HepG2 (cell line): ENCODE results near the gene MT1F. TPM values are rescaled to one million over a fixed set of nuclear protein-coding genes. Genes with fewer than 3 reads are reported as not detected.

Source experiments
- BORCS8-MEF2B ChIP-seq: sonication (generic); formaldehyde crosslinking; IDR thresholded peaks from 2 replicates; pipeline ENCODE4 v1.8.0; 2022; ENCODE audit warnings: mild to moderate bottlenecking, missing genetic modification reagents
- CCAR2 ChIP-seq: fragments of 200-400 bp; formaldehyde crosslinking; optimal IDR thresholded peaks from 2 replicates; pipeline ENCODE3; 2018; ENCODE audit warnings: low read depth, mild to moderate bottlenecking, low read length, moderate library complexity
- FOSL2 ChIP-seq: sonication (generic); formaldehyde crosslinking; IDR thresholded peaks from 2 replicates; pipeline ENCODE4 v1.4.0; 2020; ENCODE audit warnings: missing genetic modification reagents
- KLF16 ChIP-seq, 2 experiments: sonication (generic) in 1 of 2; formaldehyde crosslinking in 1 of 2; IDR thresholded peaks; 2 replicates each; pipeline versions ENCODE4 v1.6.1 to v1.8.0; 2016 to 2023; ENCODE audit warnings: missing genetic modification reagents in 2 of 2, missing compliant biosample characterization in 1 of 2
- ZNF337 ChIP-seq: sonication (generic); formaldehyde crosslinking; IDR thresholded peaks from 2 replicates; pipeline ENCODE4 v1.5.1; 2020; ENCODE audit warnings: missing genetic modification reagents, low read depth, mild to moderate bottlenecking, borderline replicate concordance
- ZNF547 ChIP-seq: sonication (generic); formaldehyde crosslinking; IDR thresholded peaks from 2 replicates; pipeline ENCODE4 v1.5.1; 2020; ENCODE audit warnings: mild to moderate bottlenecking, missing genetic modification reagents
- ZNF557 ChIP-seq: sonication (generic); formaldehyde crosslinking; IDR thresholded peaks from 2 replicates; pipeline ENCODE4 v1.4.0; 2020; ENCODE audit warnings: missing genetic modification reagents
- ZNF563 ChIP-seq: sonication (generic); formaldehyde crosslinking; IDR thresholded peaks from 2 replicates; pipeline ENCODE4 v1.8.0; 2022; ENCODE audit warnings: mild to moderate bottlenecking, moderate library complexity, missing genetic modification reagents
- ZNF572 ChIP-seq: sonication (generic); formaldehyde crosslinking; IDR thresholded peaks from 2 replicates; pipeline ENCODE4 v1.5.1; 2020; ENCODE audit warnings: mild to moderate bottlenecking, missing genetic modification reagents
- ZNF598 ChIP-seq: sonication (generic); formaldehyde crosslinking; IDR thresholded peaks from 2 replicates; pipeline ENCODE4 v1.5.1; 2020; ENCODE audit warnings: mild to moderate bottlenecking, missing genetic modification reagents, borderline replicate concordance
- ZNF672 ChIP-seq: sonication (generic); formaldehyde crosslinking; IDR thresholded peaks from 2 replicates; pipeline ENCODE4 v1.8.1; 2022; ENCODE audit warnings: missing genetic modification reagents
- ZNF790 ChIP-seq: sonication (generic); formaldehyde crosslinking; IDR thresholded peaks from 2 replicates; pipeline ENCODE4 v1.8.0; 2022; ENCODE audit warnings: missing genetic modification reagents, mild to moderate bottlenecking, borderline replicate concordance
- ZSCAN29 ChIP-seq: sonication (generic); formaldehyde crosslinking; conservative IDR thresholded peaks from 2 replicates; pipeline ENCODE4 v1.4.0; 2020; ENCODE audit warnings: mild to moderate bottlenecking, missing genetic modification reagents
- polyA plus RNA-seq, 8 experiments: library from polyadenylated mRNA; depleted of rRNA in 3 of 8; stranded (reverse) in 7 of 8; unstranded in 1 of 8; fragments of >200 nt; fragmentation: Illumina TruSeq in 4 of 8; extraction: Trizol in 4 of 8; gene quantifications; 2 replicates each; pipeline versions ENCODE4 v1.2.1 to v1.2.3, GENCODE V29; 2011 to 2016; ENCODE audit warnings: low read depth in 4 of 8, missing spikeins in 1 of 8, mixed read lengths in 1 of 8; ENCODE audit not compliant: insufficient read depth in 1 of 8
- total RNA-seq, 5 experiments: library from RNA; depleted of rRNA; stranded (reverse); fragments of >200 nt; fragmentation: Illumina TruSeq; extraction: Trizol; gene quantifications; 2 replicates each; pipeline ENCODE4 v1.2.3, GENCODE V29; 2016; ENCODE audit warnings: low read depth in 1 of 5
- TF ChIP-seq, protein P1 (sequence below): sonication (generic); formaldehyde crosslinking; IDR thresholded peaks from 2 replicates; pipeline ENCODE4 v1.4.0; 2020; ENCODE audit warnings: mild to moderate bottlenecking, missing genetic modification reagents
- TF ChIP-seq, protein P2 (sequence below), 2 experiments: sonication (generic) in 1 of 2; formaldehyde crosslinking in 1 of 2; IDR thresholded peaks; 2 replicates each; pipeline versions ENCODE4 v1.4.0 to v1.6.1; 2018 to 2020; ENCODE audit warnings: missing genetic modification reagents in 2 of 2, borderline replicate concordance in 1 of 2, low read depth in 1 of 2, mild to moderate bottlenecking in 1 of 2, missing biosample characterization in 1 of 2
- TF ChIP-seq, protein P3 (sequence below): sonication (generic); formaldehyde crosslinking; IDR thresholded peaks from 2 replicates; pipeline ENCODE4 v1.4.0; 2020; ENCODE audit warnings: missing genetic modification reagents, low read depth, mild to moderate bottlenecking, borderline replicate concordance
- TF ChIP-seq, protein P4 (sequence below): sonication (generic); formaldehyde crosslinking; IDR thresholded peaks from 2 replicates; pipeline ENCODE4 v1.4.0; 2020; ENCODE audit warnings: mild to moderate bottlenecking, missing genetic modification reagents
- TF ChIP-seq, protein P5 (sequence below): IDR thresholded peaks from 2 replicates; pipeline ENCODE4 v1.6.1; 2016; ENCODE audit warnings: mild to moderate bottlenecking

MT1F gene
- total and polyA plus RNA-seq, 2 of the 13 experiments (the other 11 are each of a cell fraction or from before 2014, with no cell fraction given) = 1.9 to 169 TPM

DNA sequence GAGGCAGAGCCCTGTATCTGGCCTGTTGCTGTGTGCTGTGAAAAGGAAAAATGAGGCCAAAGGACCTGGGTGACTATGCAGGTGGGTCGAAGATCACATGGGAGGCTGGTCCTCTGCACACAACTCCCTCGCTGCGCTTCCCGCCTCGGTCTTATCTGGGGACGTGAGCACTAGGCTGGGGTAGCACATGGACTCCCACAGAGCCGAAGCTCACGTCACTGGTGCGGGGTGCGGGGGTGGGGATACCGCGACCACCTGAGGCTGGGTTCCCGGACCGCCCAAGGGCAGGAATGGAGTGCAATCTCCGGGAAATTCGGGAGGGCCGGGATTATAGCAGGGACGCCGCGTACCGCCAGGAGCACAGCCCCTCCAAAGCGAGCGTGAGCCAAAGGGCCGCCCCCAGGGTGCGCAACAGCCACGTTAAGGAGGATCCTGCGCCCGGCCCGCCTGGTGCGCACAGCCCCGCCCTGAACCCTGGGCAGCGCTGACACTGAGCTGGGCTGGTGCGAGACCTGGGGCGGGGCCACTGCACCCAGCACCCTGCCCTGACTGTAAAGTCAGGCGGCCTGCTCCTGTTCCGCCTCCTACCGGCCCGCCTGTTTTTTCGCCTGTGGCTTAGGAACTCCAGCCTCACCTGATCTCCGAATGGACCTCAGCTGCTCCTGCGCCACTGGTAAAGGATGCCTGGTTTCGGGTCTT, 14.5 kb upstream of the MT1F start (continued):
- TF ChIP-seq, protein P1, sequence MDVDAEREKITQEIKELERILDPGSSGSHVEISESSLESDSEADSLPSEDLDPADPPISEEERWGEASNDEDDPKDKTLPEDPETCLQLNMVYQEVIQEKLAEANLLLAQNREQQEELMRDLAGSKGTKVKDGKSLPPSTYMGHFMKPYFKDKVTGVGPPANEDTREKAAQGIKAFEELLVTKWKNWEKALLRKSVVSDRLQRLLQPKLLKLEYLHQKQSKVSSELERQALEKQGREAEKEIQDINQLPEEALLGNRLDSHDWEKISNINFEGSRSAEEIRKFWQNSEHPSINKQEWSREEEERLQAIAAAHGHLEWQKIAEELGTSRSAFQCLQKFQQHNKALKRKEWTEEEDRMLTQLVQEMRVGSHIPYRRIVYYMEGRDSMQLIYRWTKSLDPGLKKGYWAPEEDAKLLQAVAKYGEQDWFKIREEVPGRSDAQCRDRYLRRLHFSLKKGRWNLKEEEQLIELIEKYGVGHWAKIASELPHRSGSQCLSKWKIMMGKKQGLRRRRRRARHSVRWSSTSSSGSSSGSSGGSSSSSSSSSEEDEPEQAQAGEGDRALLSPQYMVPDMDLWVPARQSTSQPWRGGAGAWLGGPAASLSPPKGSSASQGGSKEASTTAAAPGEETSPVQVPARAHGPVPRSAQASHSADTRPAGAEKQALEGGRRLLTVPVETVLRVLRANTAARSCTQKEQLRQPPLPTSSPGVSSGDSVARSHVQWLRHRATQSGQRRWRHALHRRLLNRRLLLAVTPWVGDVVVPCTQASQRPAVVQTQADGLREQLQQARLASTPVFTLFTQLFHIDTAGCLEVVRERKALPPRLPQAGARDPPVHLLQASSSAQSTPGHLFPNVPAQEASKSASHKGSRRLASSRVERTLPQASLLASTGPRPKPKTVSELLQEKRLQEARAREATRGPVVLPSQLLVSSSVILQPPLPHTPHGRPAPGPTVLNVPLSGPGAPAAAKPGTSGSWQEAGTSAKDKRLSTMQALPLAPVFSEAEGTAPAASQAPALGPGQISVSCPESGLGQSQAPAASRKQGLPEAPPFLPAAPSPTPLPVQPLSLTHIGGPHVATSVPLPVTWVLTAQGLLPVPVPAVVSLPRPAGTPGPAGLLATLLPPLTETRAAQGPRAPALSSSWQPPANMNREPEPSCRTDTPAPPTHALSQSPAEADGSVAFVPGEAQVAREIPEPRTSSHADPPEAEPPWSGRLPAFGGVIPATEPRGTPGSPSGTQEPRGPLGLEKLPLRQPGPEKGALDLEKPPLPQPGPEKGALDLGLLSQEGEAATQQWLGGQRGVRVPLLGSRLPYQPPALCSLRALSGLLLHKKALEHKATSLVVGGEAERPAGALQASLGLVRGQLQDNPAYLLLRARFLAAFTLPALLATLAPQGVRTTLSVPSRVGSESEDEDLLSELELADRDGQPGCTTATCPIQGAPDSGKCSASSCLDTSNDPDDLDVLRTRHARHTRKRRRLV (CRISPR knock-in tag) = 0 out of 2 replicates have a peak, but pooled peaks have one; percentile 29
- TF ChIP-seq CCAR2 (no peak), ZNF547 (CRISPR knock-in tag) (0 out of 2 replicates have a peak, but pooled peaks have one; percentile 44), ZNF563 (CRISPR knock-in tag) (peak; percentile 76; the same call in 1 of the 2 replicates), FOSL2 (CRISPR knock-in tag) (no peak), ZNF598 (CRISPR knock-in tag) (peak; percentile 13; the same call in 1 of the 2 replicates), KLF16 (CRISPR knock-in tag; IDR thresholded peaks at IDR 0.05) (0 out of 4 replicates have a peak, but pooled peaks of 1 of the 2 experiments have one; percentile 10), ZNF790 (CRISPR knock-in tag) (no peak), ZSCAN29 (CRISPR knock-in tag) (peak; percentile 60; the same call in 1 of the 2 replicates), BORCS8-MEF2B (CRISPR knock-in tag) (peak; percentile 67; the same call in 1 of the 2 replicates), ZNF672 (no peak), ZNF337 (CRISPR knock-in tag) (peak; percentile 72; the same call in 1 of the 2 replicates), ZNF572 (CRISPR knock-in tag) (peak; percentile 83; the same call in 1 of the 2 replicates), ZNF557 (CRISPR knock-in tag) (0 out of 2 replicates have a peak, but pooled peaks have one; percentile 38)
- TF ChIP-seq, protein P2, sequence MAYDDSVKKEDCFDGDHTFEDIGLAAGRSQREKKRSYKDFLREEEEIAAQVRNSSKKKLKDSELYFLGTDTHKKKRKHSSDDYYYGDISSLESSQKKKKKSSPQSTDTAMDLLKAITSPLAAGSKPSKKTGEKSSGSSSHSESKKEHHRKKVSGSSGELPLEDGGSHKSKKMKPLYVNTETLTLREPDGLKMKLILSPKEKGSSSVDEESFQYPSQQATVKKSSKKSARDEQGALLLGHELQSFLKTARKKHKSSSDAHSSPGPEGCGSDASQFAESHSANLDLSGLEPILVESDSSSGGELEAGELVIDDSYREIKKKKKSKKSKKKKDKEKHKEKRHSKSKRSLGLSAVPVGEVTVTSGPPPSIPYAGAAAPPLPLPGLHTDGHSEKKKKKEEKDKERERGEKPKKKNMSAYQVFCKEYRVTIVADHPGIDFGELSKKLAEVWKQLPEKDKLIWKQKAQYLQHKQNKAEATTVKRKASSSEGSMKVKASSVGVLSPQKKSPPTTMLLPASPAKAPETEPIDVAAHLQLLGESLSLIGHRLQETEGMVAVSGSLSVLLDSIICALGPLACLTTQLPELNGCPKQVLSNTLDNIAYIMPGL (CRISPR knock-in tag; IDR thresholded peaks at IDR 0.05; ENCODE audit: borderline replicate concordance in 1 of 2, low read depth in 1 of 2) = peak in 1 of 2 experiments; percentile 52; a peak in 1 of 4 replicates
- TF ChIP-seq, protein P3, sequence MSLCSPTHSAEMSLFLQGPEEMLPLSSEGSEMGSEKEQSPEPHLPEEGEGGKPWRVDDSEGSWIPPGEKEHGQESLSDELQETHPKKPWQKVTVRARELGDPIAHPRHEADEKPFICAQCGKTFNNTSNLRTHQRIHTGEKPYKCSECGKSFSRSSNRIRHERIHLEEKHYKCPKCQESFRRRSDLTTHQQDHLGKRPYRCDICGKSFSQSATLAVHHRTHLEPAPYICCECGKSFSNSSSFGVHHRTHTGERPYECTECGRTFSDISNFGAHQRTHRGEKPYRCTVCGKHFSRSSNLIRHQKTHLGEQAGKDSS (CRISPR knock-in tag) = 0 out of 2 replicates have a peak, but pooled peaks have one; percentile 25
- TF ChIP-seq, protein P4, sequence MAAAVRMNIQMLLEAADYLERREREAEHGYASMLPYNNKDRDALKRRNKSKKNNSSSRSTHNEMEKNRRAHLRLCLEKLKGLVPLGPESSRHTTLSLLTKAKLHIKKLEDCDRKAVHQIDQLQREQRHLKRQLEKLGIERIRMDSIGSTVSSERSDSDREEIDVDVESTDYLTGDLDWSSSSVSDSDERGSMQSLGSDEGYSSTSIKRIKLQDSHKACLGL (CRISPR knock-in tag) = peak; percentile 60
- TF ChIP-seq, protein P5, sequence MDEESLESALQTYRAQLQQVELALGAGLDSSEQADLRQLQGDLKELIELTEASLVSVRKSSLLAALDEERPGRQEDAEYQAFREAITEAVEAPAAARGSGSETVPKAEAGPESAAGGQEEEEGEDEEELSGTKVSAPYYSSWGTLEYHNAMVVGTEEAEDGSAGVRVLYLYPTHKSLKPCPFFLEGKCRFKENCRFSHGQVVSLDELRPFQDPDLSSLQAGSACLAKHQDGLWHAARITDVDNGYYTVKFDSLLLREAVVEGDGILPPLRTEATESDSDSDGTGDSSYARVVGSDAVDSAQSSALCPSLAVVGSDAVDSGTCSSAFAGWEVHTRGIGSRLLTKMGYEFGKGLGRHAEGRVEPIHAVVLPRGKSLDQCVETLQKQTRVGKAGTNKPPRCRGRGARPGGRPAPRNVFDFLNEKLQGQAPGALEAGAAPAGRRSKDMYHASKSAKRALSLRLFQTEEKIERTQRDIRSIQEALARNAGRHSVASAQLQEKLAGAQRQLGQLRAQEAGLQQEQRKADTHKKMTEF = no peak
